ENCODE data around the gene MYO18A. TPM values are rescaled to one million over a fixed set of nuclear protein-coding genes. Genes with fewer than 3 reads are reported as not detected.

The MYO18A gene
- total and polyA plus RNA-seq, 10 of the 15 experiments (the other 5 are each of a cell fraction or from before 2014, with no cell fraction given), result 2.9 to 66.0 (median 24.5) TPM

DNA sequence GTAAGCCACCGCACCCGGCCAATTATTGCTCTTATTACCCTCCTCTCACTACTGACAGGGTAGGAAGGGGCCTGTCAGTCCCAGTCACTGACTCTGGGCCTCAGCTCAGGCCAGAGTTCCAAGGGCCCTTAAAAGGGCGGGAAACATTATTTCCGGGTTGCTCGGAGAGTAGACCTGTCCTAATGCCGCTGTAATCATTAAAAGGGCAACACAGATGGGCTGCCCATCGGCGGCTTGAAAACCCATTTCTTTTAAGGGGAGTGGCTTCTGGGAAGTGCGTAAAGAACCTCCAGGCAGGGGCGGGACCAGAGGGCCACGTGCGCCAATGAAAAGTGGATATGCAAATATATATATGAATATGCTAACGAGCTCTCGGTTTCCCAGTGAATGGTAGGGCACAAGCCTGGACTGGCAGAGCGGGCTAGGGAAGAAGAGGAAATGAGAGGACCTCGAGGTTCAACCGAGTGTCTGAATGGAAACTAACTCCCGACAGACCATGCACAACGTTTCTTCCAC, 110.6 kb downstream of the MYO18A start:
- intact Hi-C loops (cut with micrococcal nuclease; ENCODE audit: unreplicated experiment), result no loop called here
- Histone ChIP-seq H3K36me3 (ENCODE audit: control insufficient read depth in 2 of 2, insufficient read depth in 2 of 2, low read length in 1 of 2) (no peaks in the 10 kb centered on the region), H3K4me2 (ENCODE audit: control insufficient read depth, insufficient read depth) (no peak overlapping the region), H4K20me1 (ENCODE audit: control insufficient read depth, insufficient read depth) (no peaks in the 10 kb centered on the region), H3K27me3 (replicated peaks in 1 of 2; ENCODE audit: control insufficient read depth in 2 of 2, insufficient read depth in 2 of 2, low read length in 1 of 2) (no peaks in the 10 kb centered on the region), H3K4me3 (no peak overlapping the region), H3K9me3 (replicated peaks; ENCODE audit: control insufficient read depth, insufficient read depth, low read length) (no peaks in the 10 kb centered on the region), H3K4me1 (ENCODE audit: control insufficient read depth, insufficient read depth, low read length) (no peaks in the 10 kb centered on the region), H3K9ac (ENCODE audit: control insufficient read depth, insufficient read depth, low read length) (no peak overlapping the region), H3K79me2 (ENCODE audit: control insufficient read depth, insufficient read depth, low read length) (no peaks in the 10 kb centered on the region), H3K27ac (ENCODE audit: control insufficient read depth, insufficient read depth) (no peak overlapping the region), H2AFZ (ENCODE audit: control insufficient read depth, low read depth, low read length) (no peak overlapping the region)
- RAD21 ChIA-PET (ENCODE audit: unreplicated experiment), result no interaction called here
- no TSS peak for BruUV-seq (replicated peaks)
- CTCF ChIA-PET, result interaction anchor here (1.3 kb wide), 1 partner anchor 104 kb away, joined by 5 read pairs; no protein-coding TSS in a partner anchor
- WGBS (ENCODE audit: insufficient coverage, insufficient replicate concordance, low lambda C conversion rate, missing lambda C conversion rate), result 82% methylated on average over 19 of the region's 19 CpGs
- TF ChIP-seq SREBF2 (IDR thresholded peaks at IDR 0.05; ENCODE audit: low read length) (no peak), ETV6 (conservative IDR thresholded peaks at IDR 0.05 in 1 of 2, IDR thresholded peaks at IDR 0.05 in 1 of 2; ENCODE audit: borderline replicate concordance in 1 of 2, low read depth in 1 of 2) (no peak), ZSCAN29 (IDR thresholded peaks at IDR 0.05) (no peak), FOXM1 (IDR thresholded peaks at IDR 0.05; ENCODE audit: low read depth, low read length) (no peak), ZNF384 (IDR thresholded peaks at IDR 0.05; ENCODE audit: borderline replicate concordance, low read depth, low read length) (no peak), MEF2B (IDR thresholded peaks at IDR 0.05; ENCODE audit: partially characterized antibody, poor library complexity, severe bottlenecking) (no peak), POLR2AphosphoS5 (IDR thresholded peaks at IDR 0.05; ENCODE audit: low read length) (no peak), CREM (IDR thresholded peaks at IDR 0.05; ENCODE audit: low read depth) (no peak), DPF2 (IDR thresholded peaks at IDR 0.05) (no peak), BCLAF1 (IDR thresholded peaks at IDR 0.05) (no peak), SMARCA5 (IDR thresholded peaks at IDR 0.05) (no peak), RFX5 (IDR thresholded peaks at IDR 0.05; ENCODE audit: low read depth, low read length) (no peak), STAT1 (conservative IDR thresholded peaks at IDR 0.05) (no peak), JUNB (IDR thresholded peaks at IDR 0.05) (no peak), RAD21 (IDR thresholded peaks at IDR 0.05; ENCODE audit: insufficient read depth, low read depth, low read length) (no peak)
- TF ChIP-seq, protein P1, sequence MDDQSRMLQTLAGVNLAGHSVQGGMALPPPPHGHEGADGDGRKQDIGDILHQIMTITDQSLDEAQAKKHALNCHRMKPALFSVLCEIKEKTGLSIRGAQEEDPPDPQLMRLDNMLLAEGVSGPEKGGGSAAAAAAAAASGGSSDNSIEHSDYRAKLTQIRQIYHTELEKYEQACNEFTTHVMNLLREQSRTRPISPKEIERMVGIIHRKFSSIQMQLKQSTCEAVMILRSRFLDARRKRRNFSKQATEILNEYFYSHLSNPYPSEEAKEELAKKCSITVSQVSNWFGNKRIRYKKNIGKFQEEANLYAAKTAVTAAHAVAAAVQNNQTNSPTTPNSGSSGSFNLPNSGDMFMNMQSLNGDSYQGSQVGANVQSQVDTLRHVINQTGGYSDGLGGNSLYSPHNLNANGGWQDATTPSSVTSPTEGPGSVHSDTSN (IDR thresholded peaks at IDR 0.05; ENCODE audit: insufficient replicate concordance, low read depth, low read length), result no peak
- TF ChIP-seq, protein P2, sequence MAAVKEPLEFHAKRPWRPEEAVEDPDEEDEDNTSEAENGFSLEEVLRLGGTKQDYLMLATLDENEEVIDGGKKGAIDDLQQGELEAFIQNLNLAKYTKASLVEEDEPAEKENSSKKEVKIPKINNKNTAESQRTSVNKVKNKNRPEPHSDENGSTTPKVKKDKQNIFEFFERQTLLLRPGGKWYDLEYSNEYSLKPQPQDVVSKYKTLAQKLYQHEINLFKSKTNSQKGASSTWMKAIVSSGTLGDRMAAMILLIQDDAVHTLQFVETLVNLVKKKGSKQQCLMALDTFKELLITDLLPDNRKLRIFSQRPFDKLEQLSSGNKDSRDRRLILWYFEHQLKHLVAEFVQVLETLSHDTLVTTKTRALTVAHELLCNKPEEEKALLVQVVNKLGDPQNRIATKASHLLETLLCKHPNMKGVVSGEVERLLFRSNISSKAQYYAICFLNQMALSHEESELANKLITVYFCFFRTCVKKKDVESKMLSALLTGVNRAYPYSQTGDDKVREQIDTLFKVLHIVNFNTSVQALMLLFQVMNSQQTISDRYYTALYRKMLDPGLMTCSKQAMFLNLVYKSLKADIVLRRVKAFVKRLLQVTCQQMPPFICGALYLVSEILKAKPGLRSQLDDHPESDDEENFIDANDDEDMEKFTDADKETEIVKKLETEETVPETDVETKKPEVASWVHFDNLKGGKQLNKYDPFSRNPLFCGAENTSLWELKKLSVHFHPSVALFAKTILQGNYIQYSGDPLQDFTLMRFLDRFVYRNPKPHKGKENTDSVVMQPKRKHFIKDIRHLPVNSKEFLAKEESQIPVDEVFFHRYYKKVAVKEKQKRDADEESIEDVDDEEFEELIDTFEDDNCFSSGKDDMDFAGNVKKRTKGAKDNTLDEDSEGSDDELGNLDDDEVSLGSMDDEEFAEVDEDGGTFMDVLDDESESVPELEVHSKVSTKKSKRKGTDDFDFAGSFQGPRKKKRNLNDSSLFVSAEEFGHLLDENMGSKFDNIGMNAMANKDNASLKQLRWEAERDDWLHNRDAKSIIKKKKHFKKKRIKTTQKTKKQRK (IDR thresholded peaks at IDR 0.05; ENCODE audit: low read depth, low read length), result no peak
- TF ChIP-seq, protein P3, sequence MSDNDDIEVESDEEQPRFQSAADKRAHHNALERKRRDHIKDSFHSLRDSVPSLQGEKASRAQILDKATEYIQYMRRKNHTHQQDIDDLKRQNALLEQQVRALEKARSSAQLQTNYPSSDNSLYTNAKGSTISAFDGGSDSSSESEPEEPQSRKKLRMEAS (IDR thresholded peaks at IDR 0.05; ENCODE audit: low read depth, low read length), result no peak
- SMC1A ChIA-PET (ENCODE audit: uncharacterized antibody, unreplicated experiment), result no interaction called here
- in situ Hi-C loops (cut with MboI), result no loop called here
- FAIRE-seq, result no peak
- POLR2A ChIA-PET, result no interaction called here
- DNase-seq (ENCODE audit: low read depth, low spot score), result no peak
- no peak for ATAC-seq

All from GM12878 (cell line).